Activated CD4-positive, alpha-beta T cell treated with anti-CD3 and anti-CD28 coated beads for 48 hours (primary cell): ENCODE results near the gene NME3.
A peak's percentile ranks its signal among the peaks of the same experiment; 100 is the strongest.
"Not testable (repeated sequence)": the region's sequence is repeated elsewhere in the genome, so short reads cannot be mapped to it uniquely, and the experiment has no call there.

Experiments
- DNase-seq: peaks from one replicate; pipeline ENCODE4 v3.0.0-alpha.2; 2020

NME3 gene

GRCh38 chr16:1771188-1771863 lies at the start of gene NME3:
Gene NME3, minus strand, starts transcription at chr16:1771543. Its CDS starts 9 bp downstream, at chr16:1771534.
- DNase-seq, result peak; percentile 87

DNA sequence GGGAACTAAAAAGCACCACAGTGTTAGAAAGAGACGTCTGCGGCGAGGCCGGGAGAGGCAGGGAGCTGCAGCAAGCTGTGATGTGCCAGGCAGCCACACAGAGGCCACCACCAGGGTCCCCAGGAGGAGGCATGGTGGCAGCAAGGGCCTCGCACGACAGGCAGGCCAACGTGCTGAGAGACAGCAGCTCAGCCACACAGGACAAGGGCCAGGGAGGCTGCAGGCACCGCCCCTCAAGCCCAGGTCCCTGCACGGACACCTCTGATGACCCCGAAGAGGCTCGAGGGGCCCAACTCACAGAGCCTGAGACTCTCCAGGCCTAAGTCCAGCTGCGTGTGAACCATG lies 49.6 kb upstream of the NME3 start:
- DNase-seq, result no peak

DNA sequence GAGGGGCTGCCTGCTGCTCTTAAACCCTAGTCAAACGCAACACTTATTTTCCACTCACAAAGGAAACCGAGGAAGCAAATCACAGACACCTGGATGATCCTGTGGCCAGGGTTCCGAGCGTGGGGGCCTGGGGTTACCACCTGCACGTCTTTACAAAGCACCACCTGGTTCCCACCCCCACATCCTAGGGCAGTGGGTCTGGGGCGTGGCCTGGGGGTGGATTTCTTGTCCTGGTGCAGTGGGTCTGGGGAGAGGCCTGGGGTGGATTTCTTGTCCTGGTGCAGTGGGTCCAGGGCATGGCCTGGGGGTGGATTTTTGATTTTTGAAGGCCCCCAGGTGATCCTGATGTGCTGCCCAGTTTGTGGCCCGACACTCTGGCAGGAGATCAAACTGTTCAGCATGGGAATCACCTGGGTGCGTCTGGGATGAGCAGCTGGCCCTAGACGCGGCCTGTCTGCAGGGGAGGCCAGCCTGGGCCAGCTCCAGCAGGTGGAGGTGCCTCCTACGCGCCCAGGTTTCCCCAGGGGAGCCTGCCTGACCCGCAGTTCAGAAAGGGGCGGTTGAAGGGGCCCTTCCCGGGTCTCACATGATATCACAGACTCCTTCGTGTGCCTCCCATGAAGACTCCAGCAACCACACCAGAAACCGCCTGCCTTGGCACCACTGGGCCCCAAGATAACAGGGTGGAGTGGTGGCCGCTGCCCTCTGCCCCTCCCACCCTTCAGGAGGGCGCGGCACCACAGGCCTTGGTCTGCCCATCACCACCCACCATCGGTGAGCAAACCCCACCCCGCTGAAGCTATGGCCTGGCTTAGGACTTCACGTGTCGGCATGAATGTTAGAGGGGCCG lies 49.0 kb upstream of the NME3 start:
- DNase-seq, result no peak

DNA sequence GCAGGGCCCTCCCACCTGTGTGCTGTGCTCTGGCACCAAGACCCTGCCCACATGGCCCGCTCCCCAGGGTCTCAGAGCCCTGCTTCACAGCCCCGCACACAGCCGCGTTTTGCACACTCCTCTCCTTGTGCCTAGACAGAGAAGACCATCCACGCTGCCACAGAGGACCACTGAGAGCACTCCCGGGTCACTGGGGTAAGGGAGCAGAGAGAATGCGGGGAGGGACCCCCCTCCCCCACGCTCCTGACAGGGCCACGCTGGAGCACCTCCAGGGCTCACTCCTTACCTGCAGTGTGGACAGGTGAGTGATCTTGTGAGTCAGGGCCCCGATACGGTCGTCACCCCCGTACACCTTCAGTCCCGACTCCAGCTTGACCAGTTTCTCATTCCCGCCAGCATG lies 48.3 kb upstream of the NME3 start:
- DNase-seq, result no peak

DNA sequence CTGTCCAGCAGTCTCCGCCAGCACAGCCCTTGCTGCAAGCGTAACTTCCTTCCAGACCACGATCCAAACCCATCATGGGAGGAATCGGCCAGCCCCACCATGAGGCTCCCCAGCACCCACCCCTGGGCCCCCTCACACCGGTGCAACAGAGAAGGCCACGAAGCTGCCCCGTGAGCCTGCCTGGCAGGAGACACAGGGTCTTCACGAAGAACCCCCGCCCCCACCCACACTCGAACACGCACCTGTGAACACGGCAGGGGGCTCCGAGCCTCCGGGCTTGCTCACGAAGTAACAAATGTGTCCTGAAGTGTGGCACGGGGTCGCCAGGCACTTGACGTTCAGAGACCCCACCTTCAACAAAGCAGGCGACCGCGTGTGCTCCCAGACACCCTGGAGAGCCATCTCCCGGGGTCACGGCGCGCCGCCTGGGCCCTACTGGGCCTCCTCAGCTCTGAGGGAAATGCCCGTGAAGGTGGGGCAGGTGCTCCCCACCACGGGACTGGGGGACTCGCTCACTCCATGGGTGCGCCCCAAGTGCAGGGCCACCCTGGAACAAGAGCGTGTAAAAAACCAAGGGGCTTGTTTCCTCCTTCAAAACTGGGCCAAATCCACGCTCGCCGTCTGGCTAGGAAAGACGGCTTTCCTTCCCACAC lies 47.7 kb upstream of the NME3 start:
- DNase-seq, result no peak

- DNase-seq, result no peak
Observed at GRCh38 chr16:1818204-1818872, 47.0 kb upstream of the NME3 start.

GRCh38 chr16:1817716-1818115 lies 46.4 kb upstream of the NME3 start:
- DNase-seq, result no peak

- no peak for DNase-seq
Observed at GRCh38 chr16:1817276-1817589, 45.9 kb upstream of the NME3 start.

- DNase-seq, result no peak
Observed at GRCh38 chr16:1816396-1817275, 45.3 kb upstream of the NME3 start.

- DNase-seq, result no peak
Observed at GRCh38 chr16:1815461-1815860, 44.1 kb upstream of the NME3 start.

DNA sequence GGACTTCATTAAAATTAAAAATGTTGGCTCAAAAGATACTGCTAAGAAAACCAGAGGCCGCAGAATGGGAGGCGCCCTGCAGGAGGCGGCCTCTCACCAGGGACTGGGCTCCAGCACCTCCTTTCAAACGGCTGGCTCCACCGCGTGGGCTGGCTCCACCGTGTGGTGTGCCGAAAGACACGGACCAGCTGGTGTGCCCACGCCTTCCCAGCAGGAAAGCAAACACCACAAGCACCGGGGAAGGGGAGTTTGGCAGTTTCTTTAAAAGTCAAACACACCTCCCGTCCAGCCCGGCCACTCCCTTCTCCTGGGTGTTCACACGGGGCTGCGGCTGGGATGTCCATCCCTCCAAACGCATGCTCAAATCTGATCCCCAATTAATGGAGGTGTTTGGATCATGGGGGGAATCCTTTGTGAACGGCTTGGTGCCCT lies 41.4 kb upstream of the NME3 start:
- peak; percentile 79 for DNase-seq

DNA sequence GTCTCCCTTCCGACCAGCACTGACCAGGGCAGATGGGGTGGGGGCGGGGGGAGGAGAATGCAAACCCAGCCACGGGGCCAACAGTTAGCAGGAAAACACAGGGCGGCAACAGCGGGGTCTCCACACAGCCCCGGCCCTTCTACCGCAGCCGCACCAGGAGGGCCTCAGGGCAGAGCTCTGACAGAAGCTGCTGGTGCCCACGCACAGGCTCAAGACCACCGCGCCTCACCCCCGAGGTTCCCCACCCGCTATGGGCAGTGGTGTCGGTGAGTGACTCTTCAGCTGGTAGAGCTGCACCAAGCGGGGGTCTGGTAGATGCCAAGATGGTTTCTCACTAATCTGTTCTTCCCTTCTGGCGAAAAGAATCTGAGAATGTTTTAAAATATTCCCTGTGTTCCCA lies 39.2 kb upstream of the NME3 start:
- DNase-seq, result no peak

DNA sequence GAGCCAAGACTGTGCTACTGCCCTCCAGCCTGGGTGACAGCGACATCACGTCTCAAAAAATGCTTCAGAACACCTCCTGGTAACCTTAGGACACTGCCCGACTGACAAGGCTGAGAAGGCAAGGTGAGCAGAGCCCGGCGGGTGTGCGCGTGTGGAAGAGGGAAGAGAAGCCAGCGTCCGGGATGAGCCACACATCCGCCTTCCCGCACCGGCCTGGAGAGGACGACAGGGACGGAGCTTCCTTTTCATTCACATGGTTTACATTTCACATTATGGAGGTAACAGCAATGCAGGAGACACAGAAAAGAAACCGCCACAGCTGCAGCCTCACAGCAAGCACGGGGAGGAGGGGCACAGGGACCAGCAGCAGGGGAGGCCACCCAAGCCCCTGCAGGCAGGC lies 38.8 kb upstream of the NME3 start:
- DNase-seq, result no peak

- no peak for DNase-seq
Observed at GRCh38 chr16:1809281-1809801, 38.0 kb upstream of the NME3 start.

DNA sequence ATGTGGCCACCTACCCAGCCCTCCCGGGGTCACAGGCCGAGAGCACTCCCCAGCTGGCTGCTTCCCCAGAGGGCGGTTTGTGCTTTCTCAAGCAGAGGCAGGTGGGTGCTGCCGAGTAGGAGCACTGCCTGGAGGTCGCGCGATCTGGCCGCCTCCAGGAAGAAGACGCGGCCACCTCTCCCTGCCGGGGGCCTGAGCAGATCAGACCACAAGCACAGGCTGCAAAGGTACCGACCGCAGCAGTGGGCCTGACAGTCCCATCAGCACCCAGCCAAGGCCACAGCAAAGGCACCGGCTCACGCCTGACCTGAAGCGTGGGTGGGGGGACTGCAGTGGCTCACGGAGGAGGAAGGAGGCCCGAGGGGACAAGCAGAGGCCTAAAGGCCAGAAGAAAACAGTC lies 37.3 kb upstream of the NME3 start:
- DNase-seq, result no peak

GRCh38 chr16:1807626-1808025 lies 36.3 kb upstream of the NME3 start:
- no peak for DNase-seq

DNA sequence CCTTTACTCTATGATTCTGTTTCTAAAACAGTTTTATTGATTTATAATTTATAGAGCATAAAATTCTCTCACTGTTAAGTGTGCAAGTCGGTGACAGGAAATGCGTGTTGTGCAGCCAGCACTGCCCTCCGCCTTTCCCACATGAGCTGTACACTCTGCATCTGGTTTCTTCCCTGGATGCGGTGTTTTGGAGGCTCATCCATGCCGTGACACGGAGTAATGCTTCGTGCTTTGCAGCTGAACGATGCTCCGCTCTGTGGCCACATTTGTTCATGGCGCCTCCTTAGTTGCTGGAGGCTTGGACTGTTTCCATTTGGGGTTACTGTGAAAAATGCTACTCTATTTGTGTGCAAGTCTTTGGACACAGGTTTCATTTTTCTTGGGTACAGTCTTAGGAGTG lies 29.4 kb upstream of the NME3 start:
- DNase-seq, result no peak

DNA sequence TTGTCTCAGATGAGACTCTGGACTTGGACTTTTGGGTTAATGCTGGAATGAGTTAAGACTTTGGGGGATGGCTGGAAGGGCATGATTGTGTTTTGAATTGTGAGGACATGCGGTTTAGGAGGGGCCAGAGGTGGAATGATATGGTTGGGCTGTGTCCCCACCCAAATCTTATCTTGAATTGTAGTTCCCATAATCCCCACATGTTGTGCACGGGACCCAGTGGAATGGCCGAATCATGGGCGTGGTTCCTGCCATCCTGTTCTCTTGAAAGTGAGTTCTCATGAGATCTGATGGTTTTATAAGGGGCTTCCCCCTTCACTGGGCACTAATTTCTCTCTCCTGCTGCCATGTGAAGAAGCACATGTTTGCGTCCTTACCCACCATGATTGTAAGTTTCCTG lies 27.9 kb upstream of the NME3 start:
- not testable (repeated sequence) for DNase-seq

DNA sequence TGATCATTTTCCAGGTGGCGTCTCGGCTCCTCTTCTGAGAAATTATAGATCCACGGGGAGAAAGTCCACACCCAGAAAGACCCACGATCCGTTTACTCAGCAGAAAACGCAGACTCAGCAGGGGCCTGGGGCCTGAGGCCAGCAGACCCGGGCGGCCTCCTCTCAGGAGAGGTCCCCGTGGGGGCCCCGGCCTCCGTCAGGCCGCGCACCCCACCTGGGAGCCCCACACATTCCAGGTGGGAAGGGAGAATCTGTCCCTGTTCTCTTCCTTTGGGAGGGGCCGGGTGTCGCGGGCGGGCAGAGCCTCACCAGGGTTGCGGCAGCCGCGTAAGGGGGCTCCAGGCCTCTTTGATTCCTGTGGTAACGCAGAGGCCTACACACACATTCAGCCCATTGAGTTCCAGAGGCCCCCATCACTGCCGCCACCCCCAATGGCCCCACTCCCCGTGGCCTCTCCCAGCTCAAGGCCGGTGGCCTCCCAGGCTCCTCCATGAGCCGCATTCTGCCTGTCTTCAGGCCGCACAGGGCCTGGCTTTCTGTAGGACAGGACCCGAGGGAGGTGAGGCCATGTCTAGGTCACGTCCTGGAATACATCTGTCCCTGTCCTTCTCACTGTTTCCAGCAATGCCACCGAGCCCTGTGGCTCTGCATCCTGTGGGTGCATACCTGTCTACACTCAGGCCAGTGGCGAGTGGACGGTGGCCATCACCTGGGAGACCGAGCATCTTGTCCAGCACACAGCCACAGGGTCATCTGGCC lies 23.7 kb upstream of the NME3 start:
- no peak for DNase-seq

DNA sequence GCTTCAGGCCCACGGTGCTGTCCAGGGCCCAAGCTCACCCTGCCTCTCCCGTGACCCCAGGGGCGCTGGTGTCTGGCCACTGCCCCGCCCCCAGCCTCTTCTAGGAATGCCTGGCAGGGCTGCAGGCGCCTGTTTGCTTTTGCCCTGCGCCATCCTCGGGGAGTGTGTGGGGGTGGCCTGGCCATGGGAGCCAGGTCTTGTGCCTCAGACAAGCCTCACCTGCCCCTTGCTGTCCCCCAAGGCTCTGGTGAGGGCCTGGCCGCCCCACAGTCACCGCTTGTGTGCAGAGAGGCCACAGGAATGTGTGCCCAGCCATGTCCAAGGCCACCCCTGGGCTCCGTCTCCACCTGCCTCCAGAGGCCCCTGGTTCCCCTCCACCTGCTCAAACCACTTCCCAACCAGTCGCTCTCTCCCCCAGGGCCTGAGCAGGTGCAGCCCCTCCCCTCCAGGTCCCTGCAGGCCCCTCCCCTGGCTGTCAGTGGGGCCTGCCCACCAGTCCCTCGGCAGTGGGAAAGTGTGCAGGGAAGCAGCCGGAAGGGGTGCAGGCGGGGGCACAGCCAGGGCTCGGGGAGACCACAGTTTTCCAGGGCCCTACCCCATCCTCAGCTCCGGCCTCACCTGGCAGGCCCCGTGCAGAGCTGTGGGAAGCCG lies 23.0 kb upstream of the NME3 start:
- DNase-seq, result no peak
